ENCODE results near the gene BRIP1.

- TF ChIP-seq MAX (IDR thresholded peaks at IDR 0.05) (no peak), CREB1 (IDR thresholded peaks at IDR 0.05; ENCODE audit: low read depth) (no peak), REST (IDR thresholded peaks at IDR 0.05; ENCODE audit: low read depth) (no peak), TEAD4 (IDR thresholded peaks at IDR 0.05) (no peak), USF1 (IDR thresholded peaks at IDR 0.05) (no peak), TAF1 (IDR thresholded peaks at IDR 0.05; ENCODE audit: low read depth) (no peak), CEBPB (IDR thresholded peaks at IDR 0.05) (no peak), ZBTB7A (IDR thresholded peaks at IDR 0.05; ENCODE audit: low read depth) (no peak), YY1 (IDR thresholded peaks at IDR 0.05; ENCODE audit: low read depth) (no peak), EP300 (IDR thresholded peaks at IDR 0.05; ENCODE audit: borderline replicate concordance) (no peak)
Observed at GRCh38 chr17:61638087-61638486, 225.2 kb downstream of the BRIP1 start.
